Large intestine (tissue), 3 donors: ENCODE data around the gene PKD1L1. TPM values are rescaled to one million over a fixed set of nuclear protein-coding genes. Genes with fewer than 3 reads are reported as not detected.

ENCODE experiments used
- DNase-seq, 2 donors: peaks; one replicate each; pipeline versions ENCODE4 v3.0.0 to v3.0.0-alpha.2; 2013
- H3K27ac ChIP-seq: one replicate; pipeline ENCODE4 v1.5.1; 2013; ENCODE audit warnings: low read length
- H3K27me3 ChIP-seq: 2 replicates; pipeline ENCODE4 v1.6.1; 2013; ENCODE audit warnings: low read length; ENCODE audit not compliant: control insufficient read depth, insufficient read depth
- H3K36me3 ChIP-seq: 2 replicates; pipeline ENCODE4 v1.6.1; 2013; ENCODE audit warnings: low read length; ENCODE audit not compliant: control insufficient read depth, insufficient read depth
- H3K4me1 ChIP-seq: one replicate; pipeline ENCODE4 v1.6.1; 2013; ENCODE audit warnings: low read length; ENCODE audit not compliant: control insufficient read depth, insufficient read depth
- H3K4me3 ChIP-seq: one replicate; pipeline ENCODE4 v1.5.1; 2013; ENCODE audit warnings: low read length
- H3K9me3 ChIP-seq: one replicate; pipeline ENCODE4 v1.6.1; 2013; ENCODE audit warnings: mild to moderate bottlenecking, low read depth, low read length, moderate library complexity; ENCODE audit not compliant: control insufficient read depth
- WGBS: methylation state at CpG from one replicate; pipeline ENCODE4 v1.1.5; 2013; ENCODE audit warnings: low lambda C conversion rate; ENCODE audit not compliant: insufficient coverage; 5-methylcytosine and 5-hydroxymethylcytosine counted together
- polyA plus RNA-seq: library from polyadenylated mRNA; unstranded; fragments of 120-200 nt; gene quantifications from one replicate; pipeline ENCODE4 v1.2.1, GENCODE V29; 2013

The PKD1L1 gene
- polyA plus RNA-seq, 1 donor = 1.0 TPM

- Histone ChIP-seq H3K36me3 (peaks cover 30% of the 10 kb centered on the region), H3K27me3 (no peaks in the 10 kb centered on the region), H3K9me3 (no peaks in the 10 kb centered on the region), H3K27ac (peak overlapping the region; percentile 86), H3K4me3 (peak overlapping the region; percentile 80), H3K4me1 (peaks cover 10% of the 10 kb centered on the region)
- DNase-seq = no peak
- 39% methylated on average over 5 of the region's 7 CpGs for WGBS
Measured at GRCh38 chr7:47979832-47980181, 31.5 kb upstream of the PKD1L1 start.

DNA sequence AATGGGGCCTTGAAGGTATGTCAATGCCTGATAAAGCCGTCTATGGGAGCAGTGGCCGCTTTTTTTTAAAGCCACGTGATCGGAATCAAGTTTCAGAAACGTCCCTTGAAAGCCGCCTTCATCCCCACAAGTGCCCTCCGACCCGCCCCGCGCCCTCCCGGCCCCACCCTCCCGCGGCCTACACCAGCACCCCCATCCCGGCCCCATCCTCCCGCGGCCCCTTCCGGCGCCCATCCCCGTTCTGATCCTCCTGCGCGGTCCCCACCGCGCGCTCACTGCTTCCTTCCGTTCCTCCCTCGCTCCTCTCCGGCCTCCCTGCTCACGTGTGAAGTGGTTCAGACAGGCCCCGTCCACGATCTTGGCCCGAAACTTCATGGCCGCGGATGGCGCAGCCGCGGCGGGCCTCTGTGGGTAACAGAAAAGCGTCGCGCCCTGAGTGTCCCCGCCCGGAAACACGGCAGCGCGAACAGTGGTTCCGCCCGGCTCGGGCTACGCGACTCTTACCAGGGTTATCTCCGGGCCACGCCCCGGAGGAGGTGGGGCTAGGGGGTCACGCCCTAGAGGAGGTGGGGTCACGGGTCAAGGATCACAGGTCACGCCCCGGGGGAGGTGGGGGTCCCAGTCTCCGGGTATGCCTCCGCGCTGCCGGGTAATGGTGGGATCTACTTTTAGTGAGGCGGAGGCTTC lies 31.0 kb upstream of the PKD1L1 start, which contains the start of gene HUS1:
Gene HUS1 (minus strand): TSS at position 471 of the 687 bp plus-strand sequence. CDS start 96 bp downstream, at position 375.
- Histone ChIP-seq H3K27ac (peak within 1 kb of the TSS; percentile 86), H3K4me1 (peaks cover 10% of the 10 kb centered on the region), H3K9me3 (no peaks in the 10 kb centered on the region), H3K27me3 (no peaks in the 10 kb centered on the region), H3K36me3 (peaks cover 35% of the 10 kb centered on the region), H3K4me3 (peak within 1 kb of the TSS; percentile 80)
- DNase-seq = peak; percentile 79 to 95
- no CpG with 5 or more reads among the region's 62 CpGs for WGBS

DNA sequence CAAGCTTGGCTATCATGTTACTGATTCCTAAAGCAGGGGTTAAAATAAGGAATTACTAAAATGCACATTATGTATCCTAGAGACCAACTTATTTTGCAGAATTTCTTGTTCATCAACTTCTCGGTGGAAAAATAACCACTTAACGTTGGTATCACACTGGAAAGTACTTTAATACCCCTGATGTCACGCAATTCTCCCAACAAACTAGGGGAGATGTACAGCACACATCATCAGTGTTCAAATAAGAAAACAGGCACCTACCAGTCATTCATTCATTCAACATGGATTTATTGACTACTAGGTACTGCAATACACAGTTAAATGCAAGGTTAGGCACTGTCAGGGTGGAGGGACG lies 30.5 kb upstream of the PKD1L1 start:
- no peaks in the 10 kb centered on the region for H3K27me3 ChIP-seq
- peaks cover 10% of the 10 kb centered on the region for H3K4me1 ChIP-seq
- no peaks in the 10 kb centered on the region for H3K9me3 ChIP-seq
- H3K27ac ChIP-seq = peak overlapping the region; percentile 86
- no CpG with 5 or more reads among the region's 4 CpGs for WGBS
- peak overlapping the region; percentile 80 for H3K4me3 ChIP-seq
- H3K36me3 ChIP-seq = peaks cover 40% of the 10 kb centered on the region
- DNase-seq = no peak

GRCh38 chr7:47973739-47974138 lies 25.5 kb upstream of the PKD1L1 start:
- Histone ChIP-seq H3K27me3 (no peaks in the 10 kb centered on the region), H3K36me3 (peaks cover 62% of the 10 kb centered on the region), H3K4me3 (no peak overlapping the region), H3K27ac (no peak overlapping the region), H3K9me3 (no peaks in the 10 kb centered on the region), H3K4me1 (peaks cover 20% of the 10 kb centered on the region)
- no peak for DNase-seq
- WGBS = no CpG with 5 or more reads among the region's 1 CpG

DNA sequence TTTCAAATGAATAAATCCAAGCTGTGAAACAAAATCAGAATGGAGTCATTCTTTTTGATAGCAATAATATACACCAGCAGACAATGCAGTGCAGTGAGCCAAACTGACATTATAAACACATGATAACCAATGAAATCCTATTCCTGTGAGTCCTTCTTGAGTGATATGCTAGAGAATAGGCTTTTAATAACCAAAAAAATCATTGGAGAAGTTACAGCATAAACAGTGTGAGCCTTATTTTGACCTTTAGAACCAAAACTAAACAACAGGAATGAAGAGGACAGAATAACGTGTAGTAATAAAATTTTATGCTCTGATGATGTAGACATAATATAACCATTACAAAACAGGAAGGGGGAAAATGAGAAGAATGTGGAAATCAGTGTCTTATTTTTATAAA lies 22.5 kb upstream of the PKD1L1 start:
- no peaks in the 10 kb centered on the region for H3K27me3 ChIP-seq
- H3K9me3 ChIP-seq = no peaks in the 10 kb centered on the region
- DNase-seq = peak in 1 of 2 donors; percentile 48
- no peak overlapping the region for H3K4me3 ChIP-seq
- H3K36me3 ChIP-seq = peaks cover 62% of the 10 kb centered on the region
- H3K27ac ChIP-seq = peak overlapping the region; percentile 60
- no CpG with 5 or more reads among the region's 1 CpG for WGBS
- peaks cover 11% of the 10 kb centered on the region for H3K4me1 ChIP-seq

GRCh38 chr7:47968847-47969774 lies 20.8 kb upstream of the PKD1L1 start:
- Histone ChIP-seq H3K36me3 (peaks cover 64% of the 10 kb centered on the region), H3K27me3 (no peaks in the 10 kb centered on the region), H3K9me3 (no peaks in the 10 kb centered on the region), H3K27ac (no peak overlapping the region), H3K4me1 (peaks cover 11% of the 10 kb centered on the region), H3K4me3 (no peak overlapping the region)
- 100% methylated on average over 1 of the region's 5 CpGs for WGBS
- peak; percentile 39 to 52 for DNase-seq

- Histone ChIP-seq H3K4me1 (peaks cover 11% of the 10 kb centered on the region), H3K4me3 (no peak overlapping the region), H3K9me3 (no peaks in the 10 kb centered on the region), H3K36me3 (peaks cover 63% of the 10 kb centered on the region), H3K27ac (no peak overlapping the region), H3K27me3 (no peaks in the 10 kb centered on the region)
- no peak for DNase-seq
- no CpG with 5 or more reads among the region's 2 CpGs for WGBS
Measured at GRCh38 chr7:47967708-47968107, 19.4 kb upstream of the PKD1L1 start.

DNA sequence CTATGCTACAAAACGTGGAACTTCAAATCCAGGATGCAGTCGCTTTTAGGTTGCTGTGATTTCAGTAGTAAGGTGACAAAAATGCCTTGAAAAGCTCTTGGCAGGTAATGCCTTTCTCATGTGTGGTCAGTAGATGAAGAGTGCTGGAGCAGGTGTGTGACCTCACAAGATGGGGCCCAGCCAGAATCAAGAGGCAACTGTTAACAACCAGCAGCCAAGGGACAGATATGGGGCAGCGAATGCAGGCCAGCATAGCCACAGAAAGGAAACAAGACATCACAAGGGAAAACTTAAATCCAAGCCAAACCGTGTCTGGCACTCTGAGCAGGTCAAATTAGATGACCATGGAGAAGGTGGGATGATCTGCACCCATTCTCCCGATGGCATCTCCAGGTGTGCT lies 18.9 kb upstream of the PKD1L1 start:
- Histone ChIP-seq H3K4me1 (peaks cover 11% of the 10 kb centered on the region), H3K27ac (no peak overlapping the region), H3K36me3 (peaks cover 65% of the 10 kb centered on the region), H3K9me3 (no peaks in the 10 kb centered on the region), H3K4me3 (no peak overlapping the region), H3K27me3 (no peaks in the 10 kb centered on the region)
- WGBS = no CpG with 5 or more reads among the region's 5 CpGs
- DNase-seq = no peak

DNA sequence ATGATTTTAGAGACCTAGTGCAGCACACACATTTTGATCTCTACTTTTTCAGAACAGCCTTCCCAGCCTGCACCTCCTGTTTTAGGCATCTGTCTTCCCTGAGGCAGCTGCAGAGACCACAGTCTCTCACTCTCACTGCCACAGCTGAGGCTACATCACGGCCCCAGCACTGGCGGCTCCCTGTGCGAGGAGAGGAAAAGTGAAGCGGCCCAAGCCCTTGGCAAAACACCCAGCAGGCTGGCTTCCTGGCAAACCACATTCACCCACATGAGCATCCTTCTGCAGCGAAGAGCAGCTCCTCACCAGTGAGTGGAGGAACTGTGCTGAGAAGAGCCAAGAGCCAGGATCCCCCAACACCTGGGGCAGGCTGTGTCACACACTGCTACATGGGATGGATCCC lies 17.2 kb upstream of the PKD1L1 start:
- Histone ChIP-seq H3K4me3 (no peak overlapping the region), H3K27ac (no peak overlapping the region), H3K36me3 (peaks cover 70% of the 10 kb centered on the region), H3K4me1 (peaks cover 2% of the 10 kb centered on the region), H3K27me3 (no peaks in the 10 kb centered on the region), H3K9me3 (no peaks in the 10 kb centered on the region)
- DNase-seq = no peak
- WGBS = no CpG with 5 or more reads among the region's 5 CpGs

DNA sequence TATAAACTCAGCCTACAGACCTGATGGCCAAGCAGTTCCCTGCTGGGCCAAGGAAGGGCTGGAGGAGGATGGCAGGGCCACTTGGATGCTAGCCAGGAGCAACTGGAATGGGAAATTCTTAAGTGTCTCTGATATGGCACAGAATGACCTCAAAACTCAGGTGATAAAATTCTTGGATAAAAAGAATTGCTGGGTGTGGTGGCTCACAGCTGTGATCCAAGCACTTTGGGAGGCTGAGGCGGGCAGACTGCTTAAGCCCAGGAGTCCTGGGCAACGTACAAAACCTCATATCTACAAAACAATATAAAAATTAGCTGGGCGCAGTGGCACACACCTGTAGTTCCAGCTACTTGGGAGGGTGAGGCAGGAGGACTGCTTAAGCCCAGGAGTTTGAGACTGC lies 14.0 kb upstream of the PKD1L1 start:
- Histone ChIP-seq H3K9me3 (peaks cover 3% of the 10 kb centered on the region), H3K27me3 (no peaks in the 10 kb centered on the region), H3K4me3 (no peak overlapping the region), H3K4me1 (no peaks in the 10 kb centered on the region), H3K27ac (no peak overlapping the region), H3K36me3 (peaks cover 61% of the 10 kb centered on the region)
- WGBS = no CpG with 5 or more reads among the region's 3 CpGs
- DNase-seq = no peak
